A673 (cell line): ENCODE data around the gene PDE8B.

Experiments
- CTCF ChIP-seq: fragments of 300-800, 200-600 bp; sonication (generic); conservative IDR thresholded peaks from 2 replicates; pipeline ENCODE4 v1.5.1; 2017; ENCODE audit warnings: low read depth, mild to moderate bottlenecking, antibody characterized with exemption, low read length, moderate library complexity, mixed read lengths
- EZH2 ChIP-seq: fragments of 200-600 bp; sonication (generic); IDR thresholded peaks from 2 replicates; pipeline ENCODE4 v1.6.1; 2017; ENCODE audit warnings: borderline replicate concordance, low read depth, mild to moderate bottlenecking, mixed read lengths, antibody characterized with exemption, low read length; ENCODE audit not compliant: poor library complexity, severe bottlenecking

GRCh38 chr5:77339337-77339890 lies 128.9 kb downstream of the PDE8B start:
- TF ChIP-seq CTCF: no peak
- no peak for TF ChIP-seq EZH2
